Germinal center (tissue), 1 donor: ENCODE measurements around the gene SLC16A6.
"Not testable (repeated sequence)": the region's sequence is repeated elsewhere in the genome, so short reads cannot be mapped to it uniquely, and the experiment has no call there.

Experiments used
- DNase-seq: peaks from one replicate; pipeline ENCODE4 v3.0.0; 2012; ENCODE audit warnings: mixed read lengths, low spot score

SLC16A6 gene

GRCh38 chr17:68289936-68290267, 1.0 kb downstream of the SLC16A6 start:
- no peak for DNase-seq

- DNase-seq = no peak
Observed at GRCh38 chr17:68289473-68289872, 1.5 kb downstream of the SLC16A6 start.

- peak; percentile 44 for DNase-seq
Observed at GRCh38 chr17:68288804-68289203, 2.1 kb downstream of the SLC16A6 start.

GRCh38 chr17:68288375-68288774, 2.6 kb downstream of the SLC16A6 start:
- DNase-seq = peak; percentile 77

- not testable (repeated sequence) for DNase-seq
Observed at GRCh38 chr17:68281965-68282364, 9.0 kb downstream of the SLC16A6 start.

- DNase-seq = no peak
Observed at GRCh38 chr17:68277807-68278206, 13.1 kb downstream of the SLC16A6 start.

- DNase-seq = not testable (repeated sequence)
Observed at GRCh38 chr17:68276339-68276738, 14.6 kb downstream of the SLC16A6 start.

- no peak for DNase-seq
Observed at GRCh38 chr17:68273722-68274121, 17.2 kb downstream of the SLC16A6 start.

GRCh38 chr17:68265833-68266232, 25.1 kb downstream of the SLC16A6 start:
- not testable (repeated sequence) for DNase-seq

- DNase-seq = not testable (repeated sequence)
Observed at GRCh38 chr17:68263101-68263681, 27.7 kb downstream of the SLC16A6 start.

GRCh38 chr17:68262467-68262866, 28.5 kb downstream of the SLC16A6 start:
- not testable (repeated sequence) for DNase-seq

GRCh38 chr17:68260051-68260762, 30.7 kb downstream of the SLC16A6 start:
- no peak for DNase-seq

- DNase-seq = not testable (repeated sequence)
Observed at GRCh38 chr17:68259648-68259951, 31.3 kb downstream of the SLC16A6 start.

GRCh38 chr17:68258890-68259647, 31.9 kb downstream of the SLC16A6 start:
- peak; percentile 76 for DNase-seq

- no peak for DNase-seq
Observed at GRCh38 chr17:68257934-68258333, 33.0 kb downstream of the SLC16A6 start.

GRCh38 chr17:68256701-68257100, 34.2 kb downstream of the SLC16A6 start:
- DNase-seq = not testable (repeated sequence)

GRCh38 chr17:68255731-68256538, 35.0 kb downstream of the SLC16A6 start:
- DNase-seq = no peak

GRCh38 chr17:68255151-68255550, 35.8 kb downstream of the SLC16A6 start:
- DNase-seq = no peak

- not testable (repeated sequence) for DNase-seq
Observed at GRCh38 chr17:68253426-68253825, 37.5 kb downstream of the SLC16A6 start.

- DNase-seq = no peak
Observed at GRCh38 chr17:68249354-68249765, 41.6 kb downstream of the SLC16A6 start.

- no peak for DNase-seq
Observed at GRCh38 chr17:68248891-68249290, 42.0 kb downstream of the SLC16A6 start.

- DNase-seq = no peak
Observed at GRCh38 chr17:68248199-68248825, 42.6 kb downstream of the SLC16A6 start.
